ENCODE results near the gene C21orf58.
"Not testable (repeated sequence)": the region's sequence is repeated elsewhere in the genome, so short reads cannot be mapped to it uniquely, and the experiment has no call there.

C21orf58 gene

GRCh38 chr21:46323710-46324389, at the start of gene C21orf58, which contains the start of gene PCNT:
Gene C21orf58, minus strand, starts transcription at chr21:46323870. Its CDS starts 1,132 bp downstream, at chr21:46322738.
Gene PCNT, plus strand, starts transcription at chr21:46324156. Its CDS starts 73 bp downstream, at chr21:46324229.
- Mint-ChIP-seq H3K27ac (peak within 1 kb of the TSS; percentile 96), H3K27me3 (no peaks in the 10 kb centered on the region), H3K9me3 (no peaks in the 10 kb centered on the region), H3K4me1 (peaks cover 39% of the 10 kb centered on the region), H3K4me3 (peak within 1 kb of the TSS; percentile 93), H3K36me3 (ENCODE audit: low read depth) (peaks cover 40% of the 10 kb centered on the region)
- DNase-seq: peak; percentile 97
- ATAC-seq: peak; percentile 87

- not testable (repeated sequence) for H3K27me3 Mint-ChIP-seq, H3K27ac Mint-ChIP-seq, ATAC-seq, H3K9me3 Mint-ChIP-seq, H3K4me3 Mint-ChIP-seq, DNase-seq
- Mint-ChIP-seq H3K36me3 (ENCODE audit: low read depth) (peaks cover 16% of the 10 kb centered on the region), H3K4me1 (peaks cover 25% of the 10 kb centered on the region)
These were observed 49.3 kb upstream of the C21orf58 start for GRCh38 chr21:46372947-46373346.

- Mint-ChIP-seq H3K4me3 (no peak overlapping the region), H3K27me3 (no peaks in the 10 kb centered on the region), H3K4me1 (peaks cover 28% of the 10 kb centered on the region), H3K27ac (no peak overlapping the region), H3K36me3 (ENCODE audit: low read depth) (peaks cover 13% of the 10 kb centered on the region), H3K9me3 (no peaks in the 10 kb centered on the region)
- DNase-seq: no peak
- ATAC-seq: no peak
These were observed 48.4 kb upstream of the C21orf58 start for GRCh38 chr21:46372014-46372485.

- H3K36me3 Mint-ChIP-seq (ENCODE audit: low read depth): peaks cover 17% of the 10 kb centered on the region
- DNase-seq: no peak
- H3K9me3 Mint-ChIP-seq: no peaks in the 10 kb centered on the region
- H3K27me3 Mint-ChIP-seq: no peaks in the 10 kb centered on the region
- ATAC-seq: no peak
- no peak overlapping the region for H3K27ac Mint-ChIP-seq
- no peak overlapping the region for H3K4me3 Mint-ChIP-seq
- peaks cover 28% of the 10 kb centered on the region for H3K4me1 Mint-ChIP-seq
These were observed 47.7 kb upstream of the C21orf58 start for GRCh38 chr21:46371204-46372013.

DNA sequence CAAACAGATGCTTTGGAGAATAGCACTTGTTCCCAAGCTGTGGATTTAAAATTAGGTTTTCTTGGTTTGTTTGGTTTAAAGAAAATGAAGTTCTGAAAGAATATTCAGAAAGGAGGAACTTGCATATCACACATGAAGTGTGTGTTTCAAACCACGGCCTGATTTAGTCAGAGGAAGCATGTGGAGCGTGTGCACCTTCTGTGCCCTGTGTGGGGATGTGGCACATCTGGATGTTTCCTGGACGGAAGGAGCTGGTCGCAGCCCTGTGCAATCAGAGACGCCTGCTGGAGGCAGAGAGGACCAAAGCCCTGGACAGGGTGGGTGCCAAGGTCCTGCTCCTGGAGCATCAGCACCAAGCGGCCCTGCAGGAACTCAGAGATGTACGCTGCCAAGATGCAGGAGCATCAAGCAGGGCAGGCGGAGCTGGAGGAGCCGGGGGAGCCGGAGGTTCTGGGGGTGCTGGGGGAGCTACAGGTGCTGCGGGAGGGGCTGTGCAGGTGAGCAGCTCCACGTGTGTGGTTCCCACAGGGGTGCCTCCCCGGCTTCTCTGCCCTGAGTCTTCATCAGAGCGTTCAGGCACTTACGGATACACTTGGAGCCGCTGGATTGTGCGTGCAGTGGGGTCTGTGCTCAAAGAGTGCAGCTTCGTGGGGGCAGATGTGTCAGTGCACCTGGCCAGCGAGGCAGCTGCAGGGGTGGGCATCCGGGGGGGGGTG, 46.0 kb upstream of the C21orf58 start:
- Mint-ChIP-seq H3K27me3 (no peaks in the 10 kb centered on the region), H3K4me3 (no peak overlapping the region), H3K36me3 (ENCODE audit: low read depth) (peaks cover 18% of the 10 kb centered on the region), H3K4me1 (peaks cover 28% of the 10 kb centered on the region), H3K27ac (no peak overlapping the region), H3K9me3 (no peaks in the 10 kb centered on the region)
- DNase-seq: no peak
- ATAC-seq: no peak

DNA sequence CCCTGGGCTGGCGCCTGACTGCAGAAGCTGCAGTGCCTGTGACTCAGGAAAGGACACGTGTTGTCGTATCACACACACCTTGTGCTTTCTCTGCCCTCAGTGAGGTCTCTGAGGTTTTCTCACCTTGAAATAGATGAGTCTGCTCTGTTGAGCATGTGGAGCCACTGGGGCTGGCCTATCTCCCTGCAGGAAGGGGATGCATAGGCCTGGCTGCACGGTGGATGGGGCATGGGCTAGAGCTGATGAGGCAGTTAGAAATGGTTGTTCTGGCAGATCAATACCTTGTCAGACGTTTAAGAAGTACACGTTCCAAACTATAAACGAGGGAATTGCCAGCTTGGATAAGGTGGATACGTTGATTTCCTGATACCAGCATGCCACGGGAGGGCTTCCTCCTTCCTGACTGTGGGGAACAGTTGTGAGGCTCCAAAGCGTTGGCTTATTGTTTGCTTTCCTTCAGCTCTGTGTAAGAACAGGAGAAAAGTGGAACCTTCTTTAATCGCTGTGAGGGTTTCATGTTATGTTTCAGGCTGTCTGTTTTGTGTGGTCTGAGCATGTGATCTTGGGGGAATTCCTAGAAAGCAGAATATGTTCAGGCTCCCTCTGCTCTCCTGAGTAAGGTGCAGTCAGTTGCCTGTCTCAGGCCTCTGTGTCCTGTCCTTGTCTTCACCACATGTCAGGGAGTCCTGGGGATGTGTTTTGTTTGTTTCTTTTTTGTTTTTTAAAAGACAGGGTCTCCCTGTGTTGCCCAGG, 45.0 kb upstream of the C21orf58 start:
- Mint-ChIP-seq H3K36me3 (ENCODE audit: low read depth) (peaks cover 18% of the 10 kb centered on the region), H3K9me3 (no peaks in the 10 kb centered on the region), H3K27me3 (no peaks in the 10 kb centered on the region), H3K4me3 (peak overlapping the region; percentile 32), H3K27ac (peak overlapping the region; percentile 84), H3K4me1 (peaks cover 28% of the 10 kb centered on the region)
- peak; percentile 93 for ATAC-seq
- peak; percentile 35 for DNase-seq

GRCh38 chr21:46366966-46367365, 43.3 kb upstream of the C21orf58 start:
- H3K27me3 Mint-ChIP-seq: no peaks in the 10 kb centered on the region
- no peak for DNase-seq
- no peak for ATAC-seq
- H3K27ac Mint-ChIP-seq: no peak overlapping the region
- no peaks in the 10 kb centered on the region for H3K9me3 Mint-ChIP-seq
- H3K36me3 Mint-ChIP-seq (ENCODE audit: low read depth): peaks cover 19% of the 10 kb centered on the region
- H3K4me1 Mint-ChIP-seq: peaks cover 28% of the 10 kb centered on the region
- no peak overlapping the region for H3K4me3 Mint-ChIP-seq

- Mint-ChIP-seq H3K27ac (no peak overlapping the region), H3K9me3 (no peaks in the 10 kb centered on the region), H3K4me1 (peaks cover 24% of the 10 kb centered on the region), H3K27me3 (no peaks in the 10 kb centered on the region), H3K36me3 (ENCODE audit: low read depth) (peaks cover 19% of the 10 kb centered on the region), H3K4me3 (no peak overlapping the region)
- DNase-seq (no peak), ATAC-seq (no peak)
These were observed 42.9 kb upstream of the C21orf58 start for GRCh38 chr21:46366561-46366960.

DNA sequence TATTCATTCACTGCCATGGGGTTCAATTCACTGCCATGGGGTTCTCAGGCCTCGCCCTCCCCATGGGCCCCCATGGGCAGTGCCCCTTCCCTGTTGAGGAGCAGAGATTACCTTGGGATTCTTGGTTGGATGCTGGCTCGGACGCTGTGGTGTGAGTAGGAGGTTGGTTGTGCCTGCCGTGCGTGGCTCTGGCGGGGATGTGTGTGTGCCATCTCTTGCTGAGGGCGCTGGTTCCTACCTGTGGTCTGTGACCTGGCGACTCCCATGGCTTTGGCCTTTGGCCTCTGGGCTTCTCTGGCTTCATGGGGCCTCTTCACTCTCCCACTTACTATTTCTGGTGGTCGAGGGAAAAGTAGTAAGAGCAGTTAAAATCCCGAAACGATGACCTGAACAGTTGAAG, 42.4 kb upstream of the C21orf58 start:
- DNase-seq (no peak), ATAC-seq (no peak)
- Mint-ChIP-seq H3K9me3 (no peaks in the 10 kb centered on the region), H3K4me1 (peaks cover 21% of the 10 kb centered on the region), H3K36me3 (ENCODE audit: low read depth) (peaks cover 21% of the 10 kb centered on the region), H3K27me3 (no peaks in the 10 kb centered on the region), H3K4me3 (no peak overlapping the region), H3K27ac (no peak overlapping the region)

DNA sequence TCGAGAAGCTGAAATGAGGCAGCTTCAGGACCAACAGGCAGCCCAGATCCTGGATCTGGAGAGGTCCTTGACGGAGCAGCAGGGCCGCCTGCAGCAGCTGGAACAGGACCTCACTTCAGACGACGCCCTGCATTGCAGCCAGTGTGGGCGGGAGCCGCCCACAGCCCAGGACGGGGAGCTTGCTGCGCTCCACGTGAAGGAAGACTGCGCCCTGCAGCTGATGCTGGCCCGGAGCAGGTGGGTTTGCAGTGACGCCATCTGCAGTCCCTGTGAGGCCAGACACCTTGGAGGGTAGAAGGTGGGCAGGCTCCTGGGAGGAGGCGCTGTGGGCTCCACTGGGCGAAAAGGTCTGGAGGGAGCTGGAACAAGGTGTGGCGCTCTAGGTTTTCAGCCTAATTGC, 40.0 kb upstream of the C21orf58 start:
- no peak overlapping the region for H3K27ac Mint-ChIP-seq

DNA sequence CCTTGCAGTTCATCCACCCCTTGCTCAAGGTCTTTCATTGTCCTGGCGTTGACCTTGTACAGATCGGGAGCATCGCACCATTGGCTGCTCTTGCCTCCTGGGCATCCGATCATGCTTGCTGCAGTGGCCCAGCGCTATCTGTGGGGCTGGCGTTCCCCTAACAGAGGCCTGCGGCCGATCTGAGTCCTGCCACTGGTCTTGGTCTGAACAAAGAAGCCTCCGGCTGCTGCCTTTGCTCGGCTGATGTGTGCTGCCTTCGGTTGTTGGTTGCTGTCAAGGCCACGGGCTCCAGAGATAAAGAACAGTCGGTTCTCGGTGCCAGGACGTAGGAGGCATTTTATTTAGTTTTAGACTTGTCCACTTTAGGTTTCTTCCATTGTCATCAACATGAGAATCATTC, 39.3 kb upstream of the C21orf58 start:
- Mint-ChIP-seq H3K4me1 (peaks cover 3% of the 10 kb centered on the region), H3K27ac (no peak overlapping the region), H3K9me3 (no peaks in the 10 kb centered on the region), H3K4me3 (no peak overlapping the region), H3K36me3 (ENCODE audit: low read depth) (peaks cover 35% of the 10 kb centered on the region), H3K27me3 (no peaks in the 10 kb centered on the region)
- ATAC-seq (no peak), DNase-seq (no peak)

More for the DNA sequence above, 40.0 kb upstream of the C21orf58 start:
- H3K27me3 Mint-ChIP-seq: no peaks in the 10 kb centered on the region
- no peaks in the 10 kb centered on the region for H3K9me3 Mint-ChIP-seq
- no peak for DNase-seq
- H3K4me1 Mint-ChIP-seq: peaks cover 11% of the 10 kb centered on the region
- no peak for ATAC-seq
- H3K4me3 Mint-ChIP-seq: no peak overlapping the region
- H3K36me3 Mint-ChIP-seq (ENCODE audit: low read depth): peaks cover 33% of the 10 kb centered on the region

DNA sequence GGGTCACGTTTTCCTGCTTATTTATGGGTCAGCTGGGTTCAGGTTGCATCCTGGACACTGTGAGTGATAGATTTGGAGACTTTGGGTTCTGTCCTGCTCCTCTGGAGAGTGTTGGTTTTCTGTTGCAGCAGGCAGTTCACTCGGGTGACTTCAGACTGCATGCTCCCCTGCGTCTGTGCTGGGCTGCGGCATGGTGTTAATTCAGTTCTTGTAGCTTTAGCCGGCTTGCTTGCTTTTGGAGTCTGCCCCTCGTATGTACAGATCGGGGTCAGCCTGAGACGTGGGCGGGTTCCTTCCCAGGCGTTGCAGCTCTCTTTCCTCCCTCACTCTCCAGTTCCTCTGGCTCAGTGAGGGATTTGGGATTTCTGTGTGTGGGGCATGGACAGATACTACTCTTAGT, 38.3 kb upstream of the C21orf58 start:
- H3K9me3 Mint-ChIP-seq: no peaks in the 10 kb centered on the region
- ATAC-seq (no peak), DNase-seq (no peak)
- H3K27ac Mint-ChIP-seq: no peak overlapping the region
- H3K27me3 Mint-ChIP-seq: no peaks in the 10 kb centered on the region
- H3K36me3 Mint-ChIP-seq (ENCODE audit: low read depth): peaks cover 43% of the 10 kb centered on the region
- H3K4me3 Mint-ChIP-seq: no peak overlapping the region
- no peaks in the 10 kb centered on the region for H3K4me1 Mint-ChIP-seq

DNA sequence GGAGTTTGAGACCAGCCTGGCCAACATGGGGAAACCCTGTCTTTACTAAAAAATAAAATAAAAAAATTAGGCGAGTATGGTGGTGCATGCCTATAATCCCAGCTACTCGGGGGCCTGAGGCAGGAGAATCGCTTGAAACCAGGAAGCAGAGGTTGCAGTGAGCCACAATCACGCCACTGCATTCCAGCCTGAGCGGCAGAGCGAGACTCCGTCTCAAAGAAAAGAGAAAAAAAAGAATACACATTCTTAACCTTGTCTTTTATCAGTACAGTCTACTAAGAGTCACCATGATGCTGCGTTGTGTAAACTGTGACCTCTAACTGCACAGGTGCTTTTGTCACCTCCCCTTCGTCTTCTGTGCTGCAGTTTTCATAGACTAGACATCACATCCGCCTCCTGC, 37.5 kb upstream of the C21orf58 start:
- H3K36me3 Mint-ChIP-seq (ENCODE audit: low read depth): peaks cover 38% of the 10 kb centered on the region
- H3K4me3 Mint-ChIP-seq: no peak overlapping the region
- H3K4me1 Mint-ChIP-seq: no peaks in the 10 kb centered on the region
- H3K27me3 Mint-ChIP-seq: no peaks in the 10 kb centered on the region
- DNase-seq (no peak), ATAC-seq (no peak)
- no peak overlapping the region for H3K27ac Mint-ChIP-seq
- no peaks in the 10 kb centered on the region for H3K9me3 Mint-ChIP-seq
